Left colon (tissue), 2 donors: Measurements from ENCODE around the gene LRIG1. TPM values are rescaled to one million over a fixed set of nuclear protein-coding genes. Genes with fewer than 3 reads are reported as not detected.

Experiments used
- ATAC-seq: fragments of 200-7000 bp; cut with Tn5 transposase; one replicate; pipeline ENCODE4 v1.9.1; 2020; ENCODE audit warnings: mild to moderate bottlenecking, moderate library complexity
- DNase-seq, 2 donors: peaks; one replicate each; pipeline ENCODE4 v3.0.0-alpha.2; 2020
- intact Hi-C, 2 donors: fragments of 100-400 bp; cut with DNase I in 1 of 2; cut with micrococcal nuclease in 1 of 2; formaldehyde crosslinking; loops; one replicate each; pipeline versions ENCODE4 v1.11.2 to v1.14.0; 2022; cut with DNase I, micrococcal nuclease
- long read RNA-seq: library from polyadenylated mRNA; unstranded; transcript quantifications from one replicate; pipeline ENCODE4 v2.0.0, GENCODE V29; 2021
- total RNA-seq, 2 donors: library from RNA; stranded (reverse); fragmentation: NEBNext Ultra II Directional; extraction: Animal tissue kit (Norgen Biotek cat#: 25700); gene quantifications; one replicate each; pipeline ENCODE4 v1.2.1, GENCODE V29; 2021
- donor health status: DM: no; HTN: no; CAD: no.
- donor health status: DM: yes; HTN: yes; CAD: no.

The LRIG1 gene
- 10 to 100 TPM; 55.4 to 57.0 TPM for total RNA-seq
- long read RNA-seq, full-length matches to known transcripts: 10 of 51 reads
- long read RNA-seq, partial matches to known transcripts: 36 of 51 reads
- long read RNA-seq, other reads (novel, unspliced or antisense): 5 of 51 reads

- ATAC-seq: peak; percentile 87
- intact Hi-C loops: no loop called here
- DNase-seq: peak; percentile 99 to 100
Measured at GRCh38 chr3:66500576-66501482, at the start of gene LRIG1. LRIG1 (minus strand) TSS chr3:66501022; CDS start chr3:66500407, 615 bp downstream.

GRCh38 chr3:66544619-66545429 is 44.0 kb upstream of the LRIG1 start:
- intact Hi-C loops: no loop called here
- no peak for ATAC-seq
- no peak for DNase-seq

- intact Hi-C loops: no loop called here
- DNase-seq (no peak), ATAC-seq (no peak)
Measured at GRCh38 chr3:66542153-66542552, 41.3 kb upstream of the LRIG1 start.

GRCh38 chr3:66539466-66539989 is 38.7 kb upstream of the LRIG1 start:
- DNase-seq: no peak
- no peak for ATAC-seq
- intact Hi-C loops: no loop called here

- intact Hi-C loops: no loop called here
- ATAC-seq: no peak
Measured at GRCh38 chr3:66538390-66538789, 37.6 kb upstream of the LRIG1 start.

GRCh38 chr3:66537735-66538134 is 36.9 kb upstream of the LRIG1 start:
- intact Hi-C loops: no loop called here
- DNase-seq: no peak
- ATAC-seq: no peak

More at GRCh38 chr3:66538390-66538789, 37.6 kb upstream of the LRIG1 start:
- no peak for DNase-seq

- DNase-seq (no peak), ATAC-seq (no peak)
- intact Hi-C loops: no loop called here
Measured at GRCh38 chr3:66536791-66537190, 36.0 kb upstream of the LRIG1 start.

GRCh38 chr3:66534304-66534845 is 33.6 kb upstream of the LRIG1 start:
- DNase-seq: no peak
- no peak for ATAC-seq

GRCh38 chr3:66532613-66533012 is 31.8 kb upstream of the LRIG1 start:
- ATAC-seq (no peak), DNase-seq (no peak)
- intact Hi-C loops: no loop called here

More at GRCh38 chr3:66534304-66534845, 33.6 kb upstream of the LRIG1 start:
- intact Hi-C loops: no loop called here

- intact Hi-C loops: no loop called here
- DNase-seq (no peak), ATAC-seq (no peak)
Measured at GRCh38 chr3:66532160-66532587, 31.4 kb upstream of the LRIG1 start.

GRCh38 chr3:66531256-66531655 is 30.4 kb upstream of the LRIG1 start:
- DNase-seq (no peak), ATAC-seq (no peak)
- intact Hi-C loops: no loop called here

- DNase-seq: no peak
- ATAC-seq: no peak
- intact Hi-C loops: no loop called here
Measured at GRCh38 chr3:66527246-66527645, 26.4 kb upstream of the LRIG1 start.

- ATAC-seq: no peak
- intact Hi-C loops: no loop called here
- no peak for DNase-seq
Measured at GRCh38 chr3:66525771-66526170, 24.9 kb upstream of the LRIG1 start.

- no peak for ATAC-seq
- intact Hi-C loops: no loop called here
Measured at GRCh38 chr3:66520724-66521123, 19.9 kb upstream of the LRIG1 start.

GRCh38 chr3:66518644-66519043 is 17.8 kb upstream of the LRIG1 start:
- ATAC-seq (no peak), DNase-seq (no peak)
- intact Hi-C loops: no loop called here

More at GRCh38 chr3:66520724-66521123, 19.9 kb upstream of the LRIG1 start:
- no peak for DNase-seq

- intact Hi-C loops: no loop called here
- DNase-seq: no peak
- no peak for ATAC-seq
Measured at GRCh38 chr3:66518126-66518525, 17.3 kb upstream of the LRIG1 start.

- intact Hi-C loops: no loop called here
- ATAC-seq: no peak
- no peak for DNase-seq
Measured at GRCh38 chr3:66517241-66517640, 16.4 kb upstream of the LRIG1 start.

- ATAC-seq (no peak), DNase-seq (no peak)
- intact Hi-C loops: no loop called here
Measured at GRCh38 chr3:66508461-66508860, 7.6 kb upstream of the LRIG1 start.
